ENCODE results near the gene TMTC1. TPM values are rescaled to one million over a fixed set of nuclear protein-coding genes. Genes with fewer than 3 reads are reported as not detected.

TMTC1 gene
- total RNA-seq, 2 donors from 2014 or later = 76.3 to 160 TPM

DNA sequence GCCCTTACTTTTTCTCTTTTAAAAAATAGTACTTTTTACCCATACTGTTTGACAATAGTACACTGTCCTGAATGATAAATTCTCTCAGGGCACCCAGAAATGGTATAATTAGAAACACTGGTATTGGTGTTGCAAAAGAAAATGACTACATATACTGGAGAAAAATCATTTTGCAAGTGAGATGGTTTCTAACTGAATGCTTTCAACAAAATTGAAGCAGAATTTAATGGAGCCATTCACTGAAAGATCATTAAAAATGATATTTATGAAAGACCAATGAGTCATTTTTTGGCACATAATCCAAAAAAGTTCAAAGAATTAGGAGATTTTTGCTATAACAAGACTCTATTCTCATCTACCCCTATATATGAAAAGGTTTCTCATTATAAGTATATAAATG is 68.8 kb downstream of the TMTC1 start:
- TF ChIP-seq CTCF (IDR thresholded peaks at IDR 0.05) = no peak
- DNase-seq (ENCODE audit: low spot score) (no peak), ATAC-seq (ENCODE audit: insufficient number of reproducible peaks, low FRiP score, low read depth) (no peak)
- Histone ChIP-seq H3K4me1 (ENCODE audit: control insufficient read depth in 1 of 2, low read depth in 2 of 2) (peaks cover 5 to 28% of the 10 kb centered on the region in 2 donors), H3K9me3 (no peaks in the 10 kb centered on the region), H3K27ac (no peak overlapping the region), H3K36me3 (no peaks in the 10 kb centered on the region), H3K4me3 (no peak overlapping the region), H3K27me3 (replicated peaks; ENCODE audit: insufficient read depth) (no peaks in the 10 kb centered on the region)

- H3K36me3 ChIP-seq = no peaks in the 10 kb centered on the region
- H3K27me3 ChIP-seq (replicated peaks; ENCODE audit: insufficient read depth) = no peaks in the 10 kb centered on the region
- H3K27ac ChIP-seq = peak overlapping the region; percentile 22 to 37
- no peak overlapping the region for H3K4me3 ChIP-seq
- no peaks in the 10 kb centered on the region for H3K9me3 ChIP-seq
- DNase-seq (ENCODE audit: low spot score) = no peak
- no peak for ATAC-seq (ENCODE audit: insufficient number of reproducible peaks, low FRiP score, low read depth)
- TF ChIP-seq CTCF (IDR thresholded peaks at IDR 0.05) = no peak
- H3K4me1 ChIP-seq (ENCODE audit: control insufficient read depth in 1 of 2, low read depth in 2 of 2) = peaks cover 12 to 40% of the 10 kb centered on the region in 2 donors
Observed at GRCh38 chr12:29713729-29714128, 70.0 kb downstream of the TMTC1 start.

GRCh38 chr12:29711381-29711780 is 72.4 kb downstream of the TMTC1 start:
- Histone ChIP-seq H3K9me3 (no peaks in the 10 kb centered on the region), H3K4me1 (ENCODE audit: control insufficient read depth in 1 of 2, low read depth in 2 of 2) (peaks cover 12 to 50% of the 10 kb centered on the region in 2 donors), H3K27me3 (replicated peaks; ENCODE audit: insufficient read depth) (no peaks in the 10 kb centered on the region), H3K4me3 (no peak overlapping the region), H3K27ac (no peak overlapping the region), H3K36me3 (no peaks in the 10 kb centered on the region)
- no peak for TF ChIP-seq CTCF (IDR thresholded peaks at IDR 0.05)
- DNase-seq (ENCODE audit: low spot score) (no peak), ATAC-seq (ENCODE audit: insufficient number of reproducible peaks, low FRiP score, low read depth) (no peak)

DNA sequence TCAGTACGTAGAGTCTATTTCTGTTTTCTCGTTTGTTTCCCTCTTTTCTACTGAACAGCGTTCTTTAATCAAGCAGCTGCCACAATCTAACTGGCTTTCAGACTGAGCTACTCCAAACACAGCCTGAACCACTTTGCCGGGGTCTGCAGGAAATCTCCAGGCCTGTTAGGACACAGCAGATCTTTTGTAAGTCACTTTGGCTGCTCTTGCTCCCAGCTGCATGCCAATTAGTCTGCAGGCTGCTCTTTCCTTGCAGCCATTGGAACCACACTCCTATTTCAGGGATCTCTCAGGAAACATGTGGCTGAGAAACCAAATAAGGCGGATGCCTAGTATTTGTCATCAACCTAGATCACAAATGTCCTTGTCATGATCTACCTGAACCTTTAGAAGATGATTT is 73.6 kb downstream of the TMTC1 start:
- peaks cover 12 to 62% of the 10 kb centered on the region in 2 donors for H3K4me1 ChIP-seq (ENCODE audit: control insufficient read depth in 1 of 2, low read depth in 2 of 2)
- TF ChIP-seq CTCF (IDR thresholded peaks at IDR 0.05) = no peak
- DNase-seq (ENCODE audit: low spot score) (no peak), ATAC-seq (ENCODE audit: insufficient number of reproducible peaks, low FRiP score, low read depth) (no peak)
- H3K36me3 ChIP-seq = no peaks in the 10 kb centered on the region
- H3K27me3 ChIP-seq (replicated peaks; ENCODE audit: insufficient read depth) = no peaks in the 10 kb centered on the region
- H3K27ac ChIP-seq = peak overlapping the region; percentile 9 to 67
- H3K9me3 ChIP-seq = no peaks in the 10 kb centered on the region
- H3K4me3 ChIP-seq = peak overlapping the region; percentile 38

DNA sequence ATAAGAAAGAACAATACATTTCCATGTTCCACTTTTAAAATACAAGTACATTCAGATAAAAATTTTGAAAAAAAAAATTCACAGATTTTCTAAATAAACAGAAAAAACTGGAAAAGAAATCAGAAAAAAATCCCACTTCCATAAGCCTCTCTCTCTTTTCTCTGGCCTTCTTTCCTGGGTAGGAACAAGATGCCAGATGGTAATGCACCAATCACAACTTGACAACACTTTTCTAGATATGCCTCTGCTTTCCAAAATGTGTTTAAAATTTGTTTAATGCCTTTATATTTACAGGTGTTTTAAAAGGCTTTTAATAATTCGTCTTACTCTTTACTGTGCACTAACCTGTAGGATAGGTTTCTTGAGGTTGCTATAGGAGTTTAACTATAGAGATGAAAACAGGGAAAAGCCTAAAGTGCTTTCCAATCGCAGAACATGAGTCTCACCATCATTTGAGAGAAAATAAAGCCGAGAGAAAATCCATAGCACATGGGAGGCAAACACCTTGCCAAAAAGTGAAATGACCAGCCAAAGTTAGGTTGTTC is 74.2 kb downstream of the TMTC1 start:
- H3K27me3 ChIP-seq (replicated peaks; ENCODE audit: insufficient read depth) = no peaks in the 10 kb centered on the region
- peaks cover 12 to 58% of the 10 kb centered on the region in 2 donors for H3K4me1 ChIP-seq (ENCODE audit: control insufficient read depth in 1 of 2, low read depth in 2 of 2)
- ATAC-seq (ENCODE audit: insufficient number of reproducible peaks, low FRiP score, low read depth) = no peak
- no peak for TF ChIP-seq CTCF (IDR thresholded peaks at IDR 0.05)
- no peaks in the 10 kb centered on the region for H3K9me3 ChIP-seq
- peak overlapping the region; percentile 38 for H3K4me3 ChIP-seq
- no peak for DNase-seq (ENCODE audit: low spot score)
- H3K36me3 ChIP-seq = no peaks in the 10 kb centered on the region
- peak overlapping the region; percentile 9 to 67 for H3K27ac ChIP-seq
